GM18499 (cell line): Measurements from ENCODE around the gene IWS1.

Experiments
- ATAC-seq: cut with Tn5 transposase; IDR thresholded peaks from one replicate; pipeline ENCODE4 v1.9.1; 2021; ENCODE audit warnings: moderate number of reproducible peaks; ENCODE audit not compliant: insufficient read depth, unreplicated experiment

The IWS1 gene

GRCh38 chr2:127506510-127506909 is 19.8 kb downstream of the IWS1 start:
- ATAC-seq, result no peak

GRCh38 chr2:127504552-127505430 is 21.5 kb downstream of the IWS1 start:
- ATAC-seq, result no peak

GRCh38 chr2:127503491-127503890 is 22.8 kb downstream of the IWS1 start:
- no peak for ATAC-seq

GRCh38 chr2:127498386-127498785 is 27.9 kb downstream of the IWS1 start:
- ATAC-seq, result no peak

- no peak for ATAC-seq
Observed at GRCh38 chr2:127490283-127490682, 36.0 kb downstream of the IWS1 start.

GRCh38 chr2:127486247-127487058 is 39.8 kb downstream of the IWS1 start:
- ATAC-seq, result no peak

- no peak for ATAC-seq
Observed at GRCh38 chr2:127485694-127486071, 40.6 kb downstream of the IWS1 start.

- ATAC-seq, result no peak
Observed at GRCh38 chr2:127485051-127485693, 41.1 kb downstream of the IWS1 start.

GRCh38 chr2:127482031-127482430 is 44.3 kb downstream of the IWS1 start:
- no peak for ATAC-seq

- ATAC-seq, result no peak
Observed at GRCh38 chr2:127479866-127480743, 46.2 kb downstream of the IWS1 start.

- ATAC-seq, result no peak
Observed at GRCh38 chr2:127479219-127479825, 47.0 kb downstream of the IWS1 start.

- no peak for ATAC-seq
Observed at GRCh38 chr2:127475788-127476187, 50.5 kb downstream of the IWS1 start.

GRCh38 chr2:127472268-127472667 is 54.0 kb downstream of the IWS1 start:
- no peak for ATAC-seq

- no peak for ATAC-seq
Observed at GRCh38 chr2:127471286-127471988, 54.9 kb downstream of the IWS1 start.

GRCh38 chr2:127469974-127470373 is 56.3 kb downstream of the IWS1 start:
- ATAC-seq, result no peak

- ATAC-seq, result no peak
Observed at GRCh38 chr2:127469051-127469450, 57.2 kb downstream of the IWS1 start.

GRCh38 chr2:127465258-127465657 is 61.0 kb downstream of the IWS1 start:
- ATAC-seq, result no peak

GRCh38 chr2:127464470-127465257 is 61.6 kb downstream of the IWS1 start:
- ATAC-seq, result no peak
